ENCODE results near the gene SPAG9.
A peak's percentile ranks its signal among the peaks of the same experiment; 100 is the strongest.
"Not testable (repeated sequence)": the region's sequence is repeated elsewhere in the genome, so short reads cannot be mapped to it uniquely, and the experiment has no call there.

SPAG9 gene

GRCh38 chr17:51132964-51133319 is 12.3 kb upstream of the SPAG9 start:
- no peak for DNase-seq (ENCODE audit: low read depth)

- DNase-seq (ENCODE audit: low read depth) = peak; percentile 5
Observed at GRCh38 chr17:51128076-51128475, 7.4 kb upstream of the SPAG9 start.

DNA sequence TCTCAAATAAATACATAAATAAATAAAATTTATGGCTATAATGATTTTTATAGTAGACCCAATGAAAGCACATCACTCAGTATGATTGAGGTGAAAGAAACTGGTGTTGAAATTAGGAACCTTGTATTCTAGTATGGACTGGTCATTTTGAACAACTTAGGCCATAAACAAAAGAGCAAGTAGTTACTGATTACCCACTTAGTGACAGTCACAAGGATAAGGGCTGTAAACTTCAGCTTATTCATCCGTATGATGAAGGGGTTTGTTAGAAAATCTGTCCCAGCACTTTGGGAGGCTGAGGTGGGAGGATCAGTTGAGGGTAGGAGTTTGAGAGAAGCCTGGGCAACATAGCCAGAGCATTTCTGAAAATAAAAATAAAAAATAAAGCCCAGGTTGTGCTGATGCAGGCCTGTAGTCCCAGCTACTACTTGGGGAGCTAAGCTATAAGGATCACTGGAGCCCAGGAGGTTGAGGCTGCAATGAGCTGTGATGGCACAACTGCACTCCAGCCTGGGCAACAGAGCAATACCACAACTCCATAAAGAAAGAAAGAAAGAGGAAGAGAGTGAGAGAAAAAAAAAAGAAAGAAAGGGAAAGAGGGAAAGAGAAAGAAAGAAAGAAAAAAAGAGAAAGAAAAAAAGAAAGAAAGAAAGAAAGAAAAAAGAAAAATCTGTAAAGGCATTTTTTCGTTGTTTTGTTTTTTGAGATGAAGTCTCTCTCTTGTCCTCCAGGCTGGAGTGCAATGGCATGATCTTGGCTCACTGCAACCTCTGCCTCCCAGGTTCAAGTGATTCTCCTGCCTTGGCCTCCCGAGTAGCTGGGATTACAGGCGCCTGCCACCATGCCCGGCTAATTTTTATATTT is 4.2 kb upstream of the SPAG9 start:
- DNase-seq (ENCODE audit: low read depth) = no peak

DNA sequence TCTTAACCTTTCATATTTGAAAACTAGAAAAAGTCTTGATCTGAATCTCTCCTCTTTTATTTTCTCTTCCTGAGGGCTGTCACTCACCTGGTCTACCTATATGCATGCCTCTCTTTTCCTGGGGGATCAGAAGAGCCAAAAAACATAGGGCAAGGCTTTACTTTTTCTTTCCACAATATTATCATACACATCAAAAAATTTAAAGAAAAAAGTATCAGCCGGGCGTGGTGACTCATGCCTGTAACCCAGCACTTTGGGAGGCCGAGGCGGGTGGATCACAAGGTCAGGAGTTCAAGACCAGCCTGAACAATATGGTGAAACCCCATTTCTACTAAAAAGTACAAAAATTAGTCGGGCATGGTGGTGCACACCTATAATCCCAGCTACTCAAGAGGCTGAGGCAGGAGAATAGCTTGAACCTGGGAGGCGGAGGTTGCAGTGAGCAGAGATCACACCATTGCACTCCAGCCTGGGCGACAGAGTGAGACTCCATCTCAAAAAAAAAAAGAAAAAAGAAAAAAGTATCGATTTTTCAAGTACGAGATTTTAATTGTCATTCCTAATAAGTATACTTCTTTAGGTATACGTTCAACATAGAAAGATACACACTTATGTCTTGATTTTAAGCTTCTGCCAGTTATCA is 1.9 kb upstream of the SPAG9 start:
- DNase-seq (ENCODE audit: low read depth) = not testable (repeated sequence)

- peak; percentile 97 for DNase-seq (ENCODE audit: low read depth)
Observed at GRCh38 chr17:51121620-51122472, 1.2 kb upstream of the SPAG9 start.

DNA sequence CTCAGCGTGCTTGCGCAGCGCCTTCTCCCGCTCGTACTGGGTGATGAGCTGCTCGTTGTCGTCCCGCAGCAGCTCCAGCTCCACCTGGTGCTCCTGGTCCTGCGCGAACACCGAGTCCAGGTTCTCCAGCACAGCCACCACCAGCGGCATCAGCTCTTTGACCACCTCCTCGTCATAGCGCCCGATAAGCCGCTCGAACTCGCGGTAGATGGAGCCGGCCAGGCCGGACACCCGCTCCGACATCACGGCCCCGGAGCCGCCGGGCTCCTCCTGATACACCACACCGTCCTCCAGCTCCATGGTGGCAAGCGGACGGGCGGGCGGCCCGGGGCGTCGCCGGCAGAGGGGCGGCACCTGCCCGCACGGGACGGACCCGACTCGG is 320 bp downstream of the SPAG9 start:
- no peak for DNase-seq (ENCODE audit: low read depth)

DNA sequence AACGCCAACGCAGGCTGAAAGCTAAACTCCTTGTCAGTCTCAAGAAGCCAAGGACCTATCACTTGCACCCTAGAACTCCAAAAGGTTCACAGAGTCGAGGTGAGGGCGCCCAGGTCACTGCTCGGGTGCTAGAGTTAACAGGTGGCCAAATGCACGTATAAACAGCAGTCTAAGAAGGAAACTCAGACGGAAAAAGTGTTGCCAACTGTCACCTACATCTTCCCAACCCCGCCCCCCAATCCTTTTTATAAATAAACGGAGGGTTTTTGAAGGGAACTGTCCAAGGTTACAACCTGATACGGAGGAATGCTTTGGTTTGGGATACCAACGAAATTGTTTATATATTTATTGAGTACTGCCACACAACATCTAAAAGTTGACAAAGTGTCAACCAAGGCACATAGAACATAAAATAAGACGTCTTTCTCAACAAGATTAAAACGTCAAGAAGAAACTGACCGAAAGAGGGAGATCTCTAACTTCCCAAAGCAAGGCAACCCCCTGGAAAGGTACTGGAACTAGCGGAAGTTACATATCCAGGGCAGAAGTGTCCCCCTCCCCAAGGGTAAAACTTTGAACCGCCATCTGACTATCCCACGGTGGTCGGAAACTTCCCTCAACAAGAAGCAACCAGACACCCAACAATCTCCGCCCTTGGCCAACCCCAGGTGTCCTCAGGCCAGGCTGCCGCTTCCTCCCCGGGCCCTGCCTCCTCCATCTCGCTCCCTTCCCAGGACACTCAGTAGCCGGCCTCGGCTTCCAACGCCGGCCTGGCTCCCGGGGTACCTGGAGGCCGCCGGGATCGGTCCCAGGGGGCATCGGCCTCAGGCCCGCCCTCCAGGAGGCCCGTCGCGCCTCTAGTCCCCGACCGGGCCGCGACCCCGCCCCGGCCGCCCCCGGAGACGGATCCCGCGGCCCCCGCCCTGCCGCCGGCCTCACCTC is 982 bp downstream of the SPAG9 start:
- peak; percentile 46 for DNase-seq (ENCODE audit: low read depth)

GRCh38 chr17:51118330-51119195 is 2.1 kb downstream of the SPAG9 start:
- no peak for DNase-seq (ENCODE audit: low read depth)

DNA sequence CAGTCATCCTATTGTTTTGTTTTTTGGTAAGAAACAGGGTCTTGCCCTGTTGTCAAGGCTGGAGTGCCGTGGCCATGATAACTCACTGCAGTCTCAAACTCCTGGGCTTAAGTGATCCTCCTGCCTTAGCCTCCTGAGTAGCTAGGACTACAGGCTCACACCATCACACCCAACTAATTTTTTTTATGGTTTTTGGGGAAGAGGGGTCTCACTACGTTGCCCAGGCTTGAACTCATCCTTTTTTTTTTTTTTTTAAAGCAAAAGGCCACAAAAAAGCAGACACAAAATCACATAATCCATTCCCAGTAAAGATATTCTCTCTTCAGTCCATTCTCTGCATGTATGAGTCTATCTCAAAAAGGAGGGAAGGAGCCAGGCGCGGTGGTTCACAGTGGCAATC is 5.5 kb downstream of the SPAG9 start:
- DNase-seq (ENCODE audit: low read depth) = no peak

DNA sequence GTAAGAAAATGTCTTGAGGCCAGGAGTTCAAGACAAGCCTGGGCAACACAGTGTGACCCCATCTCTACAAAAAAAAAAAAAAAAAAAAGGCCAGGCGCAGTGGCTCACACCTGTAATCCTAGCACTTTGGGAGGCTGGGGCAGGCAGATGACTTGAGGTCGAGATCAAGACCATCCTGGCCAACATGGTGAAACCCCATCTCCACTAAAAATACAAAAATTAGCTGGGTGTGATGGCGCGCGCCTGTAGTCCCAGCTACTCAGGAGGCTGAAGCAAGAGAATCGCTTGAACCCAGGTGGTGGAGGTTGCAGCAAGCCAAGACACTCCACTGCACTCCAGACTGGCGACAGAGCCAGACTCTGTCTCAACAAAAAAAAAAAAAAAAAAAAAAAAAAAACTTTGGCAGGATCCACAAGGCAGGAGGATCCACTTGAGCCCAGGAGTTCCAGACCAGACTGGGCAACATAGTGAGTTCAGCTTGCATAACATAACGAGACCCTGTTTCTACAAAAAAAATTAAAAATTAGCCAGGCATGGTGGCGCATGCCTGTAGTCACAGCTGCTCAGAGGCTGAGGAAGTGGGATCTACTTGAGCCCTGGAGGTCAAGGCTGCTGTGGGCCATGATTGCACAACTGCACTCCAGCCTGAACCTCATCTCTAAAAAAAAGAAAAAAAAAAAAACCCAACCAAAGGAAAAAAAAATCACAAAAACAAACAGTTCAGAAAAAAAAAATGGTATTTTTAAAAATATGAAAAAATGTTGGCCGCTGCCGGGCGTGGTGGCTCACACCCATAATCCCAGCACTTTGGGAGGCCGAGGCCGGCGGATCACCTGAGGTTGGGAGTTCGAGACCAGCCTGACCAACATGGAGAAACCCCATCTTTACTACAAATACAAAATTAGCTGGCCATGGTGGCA is 8.1 kb downstream of the SPAG9 start:
- DNase-seq (ENCODE audit: low read depth) = peak; percentile 73

- DNase-seq (ENCODE audit: low read depth) = no peak
Observed at GRCh38 chr17:51107778-51108177, 12.9 kb downstream of the SPAG9 start.

- DNase-seq (ENCODE audit: low read depth) = no peak
Observed at GRCh38 chr17:51103451-51103850, 17.2 kb downstream of the SPAG9 start.

DNA sequence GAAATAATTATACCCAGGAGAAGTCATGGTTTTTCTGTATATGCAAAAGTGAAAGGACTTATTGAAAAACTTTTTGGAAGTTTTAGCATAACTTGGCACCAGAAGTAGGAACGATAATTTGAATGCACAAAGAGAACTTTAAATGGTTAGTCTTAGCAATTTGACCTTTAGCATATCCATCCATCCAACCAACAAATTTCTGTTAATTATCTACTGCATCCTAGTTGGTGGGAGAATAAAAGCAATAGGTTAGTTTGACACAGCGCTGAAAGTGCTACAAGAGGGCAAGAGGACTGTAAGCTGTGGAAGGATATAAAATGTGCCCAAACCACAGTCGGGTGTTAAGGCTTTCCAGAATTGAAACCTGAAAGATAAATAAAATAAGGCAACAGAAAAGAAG is 17.6 kb downstream of the SPAG9 start:
- DNase-seq (ENCODE audit: low read depth) = no peak

- no peak for DNase-seq (ENCODE audit: low read depth)
Observed at GRCh38 chr17:51097708-51098446, 22.8 kb downstream of the SPAG9 start.

- DNase-seq (ENCODE audit: low read depth) = no peak
Observed at GRCh38 chr17:51091635-51092034, 29.0 kb downstream of the SPAG9 start.

- DNase-seq (ENCODE audit: low read depth) = peak; percentile 32
Observed at GRCh38 chr17:51088868-51089267, 31.8 kb downstream of the SPAG9 start.

DNA sequence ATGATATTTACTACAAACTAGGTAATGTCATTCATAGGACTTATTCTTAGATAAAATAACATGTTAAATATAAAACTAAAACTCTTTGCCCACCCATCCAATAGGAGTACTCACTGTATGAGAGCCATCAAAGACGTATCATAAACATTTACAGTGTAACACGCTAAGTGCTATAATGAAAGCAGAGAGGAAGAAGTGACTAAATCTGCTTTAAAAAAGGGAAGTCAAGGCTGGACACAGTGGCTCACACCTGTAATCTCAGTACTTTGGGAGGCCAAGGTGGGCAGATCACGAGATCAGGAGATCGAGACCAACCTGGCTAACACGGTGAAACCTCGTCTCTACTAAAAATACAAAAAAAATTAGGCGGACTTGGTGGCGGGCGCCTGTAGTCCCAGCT is 32.4 kb downstream of the SPAG9 start:
- DNase-seq (ENCODE audit: low read depth) = no peak

- no peak for DNase-seq (ENCODE audit: low read depth)
Observed at GRCh38 chr17:51087072-51087757, 33.5 kb downstream of the SPAG9 start.
